ENCODE results near the gene CCDC43.
"Not testable (repeated sequence)": the region's sequence is repeated elsewhere in the genome, so short reads cannot be mapped to it uniquely, and the experiment has no call there.

CCDC43 gene

DNA sequence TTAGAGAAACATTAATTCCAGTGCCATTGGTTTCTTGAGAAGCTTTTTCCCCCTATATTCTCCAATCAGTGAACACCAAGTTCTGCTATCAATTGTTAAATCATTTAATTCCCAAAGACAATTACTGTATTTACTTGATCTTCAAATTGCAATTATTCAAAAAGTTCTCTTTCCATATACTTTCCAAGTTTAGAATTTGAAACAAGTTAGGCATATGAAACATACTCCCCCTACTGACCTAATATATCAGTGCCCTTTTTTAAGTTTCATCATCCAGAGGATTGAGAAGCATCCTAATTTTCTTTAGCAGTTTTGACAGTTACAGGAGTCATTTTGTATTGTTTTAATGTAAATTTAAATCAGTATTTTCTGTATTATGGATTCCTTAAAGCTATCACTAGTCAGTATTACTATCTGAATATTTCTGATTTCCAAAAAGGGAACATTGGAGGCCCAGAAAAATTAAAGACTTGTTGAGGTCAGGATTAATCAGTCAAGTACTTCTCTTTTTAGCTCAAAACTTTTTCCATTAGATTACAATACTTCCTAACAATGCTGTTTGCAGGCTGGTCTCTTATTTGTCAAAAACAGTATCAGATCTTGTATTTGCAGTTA lies 17.0 kb downstream of the CCDC43 start:
- no peak for DNase-seq (ENCODE audit: low spot score)

DNA sequence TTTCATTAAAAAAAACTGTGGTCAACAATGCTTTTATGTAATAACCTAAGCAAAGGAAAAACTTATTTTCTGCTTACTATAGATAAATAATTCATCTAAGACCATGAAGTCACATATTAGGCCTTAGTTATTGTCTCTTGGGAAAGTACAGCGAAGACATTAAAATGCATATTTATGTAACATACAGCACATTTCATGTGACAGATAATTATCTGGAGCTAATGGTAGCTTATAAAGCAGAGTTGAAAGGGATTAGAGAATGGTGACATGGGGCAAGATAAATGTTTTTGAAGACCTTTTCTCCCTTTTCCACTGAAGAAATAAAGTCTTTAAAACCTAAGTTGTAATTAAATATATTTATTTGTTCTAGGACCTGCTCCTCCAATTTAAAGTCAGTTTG lies 23.6 kb downstream of the CCDC43 start:
- DNase-seq (ENCODE audit: low spot score), result no peak

DNA sequence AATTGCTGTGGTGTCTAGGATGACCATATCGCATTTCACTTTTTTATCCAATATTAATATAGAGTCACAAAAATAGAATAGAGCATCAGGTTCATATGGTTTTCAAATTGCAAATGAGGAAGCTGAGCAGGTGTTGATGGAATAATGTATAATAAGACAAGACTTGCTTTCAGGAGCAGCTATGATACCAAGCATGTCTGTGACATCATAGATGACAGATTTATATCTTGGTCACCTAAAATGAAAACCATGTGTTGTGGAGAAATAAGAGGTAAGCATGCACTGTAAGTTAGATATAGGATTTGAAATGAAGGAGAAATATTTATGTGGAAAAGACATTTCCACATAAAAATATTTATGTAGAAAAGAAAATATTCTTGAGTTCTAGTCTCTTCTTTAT lies 24.7 kb downstream of the CCDC43 start:
- DNase-seq (ENCODE audit: low spot score), result no peak

GRCh38 chr17:44663095-44663494 lies 26.5 kb downstream of the CCDC43 start:
- no peak for DNase-seq (ENCODE audit: low spot score)

GRCh38 chr17:44661835-44662234 lies 27.7 kb downstream of the CCDC43 start:
- no peak for DNase-seq (ENCODE audit: low spot score)

DNA sequence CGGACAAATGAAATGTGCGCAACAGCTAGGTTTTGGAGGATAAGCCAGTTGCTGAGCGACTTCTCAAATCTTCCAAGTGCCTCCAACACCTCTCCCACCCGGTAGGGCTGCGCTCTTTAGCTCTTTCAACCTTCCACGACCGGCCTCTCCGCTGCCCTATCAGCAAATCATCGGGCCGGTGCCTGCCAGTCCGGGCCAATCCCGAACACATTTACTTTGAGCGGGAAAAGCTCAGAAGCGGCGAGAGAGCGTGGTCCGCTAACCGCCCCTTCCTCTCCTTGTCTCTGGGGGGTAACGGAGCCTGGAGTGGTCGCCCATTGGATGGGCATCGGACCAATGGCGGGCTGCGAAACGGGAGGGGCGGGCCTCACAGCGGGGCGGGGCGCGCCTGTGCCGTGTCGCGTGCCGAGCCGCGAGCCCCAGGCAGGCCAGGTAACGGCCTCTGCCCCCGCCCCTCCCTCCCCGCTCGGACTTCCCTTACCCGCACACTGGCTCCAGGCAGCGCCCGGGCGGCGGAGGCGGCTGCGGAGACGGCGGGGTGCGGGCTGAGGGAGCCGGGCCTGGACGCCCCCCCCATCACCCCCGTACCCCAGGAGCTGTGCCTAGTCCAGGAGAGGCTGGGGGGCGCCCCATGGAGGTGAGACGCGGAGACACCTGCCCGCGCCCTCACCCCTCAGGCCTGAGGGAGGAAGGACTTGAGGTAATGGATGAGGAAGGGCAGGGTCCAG lies 33.4 kb downstream of the CCDC43 start, which contains the start of gene MEIOC:
Gene MEIOC (plus strand): TSS at position 486 of the 728 bp plus-strand sequence. CDS start 146 bp downstream, at position 632.
- peak; percentile 82 for DNase-seq (ENCODE audit: low spot score)

DNA sequence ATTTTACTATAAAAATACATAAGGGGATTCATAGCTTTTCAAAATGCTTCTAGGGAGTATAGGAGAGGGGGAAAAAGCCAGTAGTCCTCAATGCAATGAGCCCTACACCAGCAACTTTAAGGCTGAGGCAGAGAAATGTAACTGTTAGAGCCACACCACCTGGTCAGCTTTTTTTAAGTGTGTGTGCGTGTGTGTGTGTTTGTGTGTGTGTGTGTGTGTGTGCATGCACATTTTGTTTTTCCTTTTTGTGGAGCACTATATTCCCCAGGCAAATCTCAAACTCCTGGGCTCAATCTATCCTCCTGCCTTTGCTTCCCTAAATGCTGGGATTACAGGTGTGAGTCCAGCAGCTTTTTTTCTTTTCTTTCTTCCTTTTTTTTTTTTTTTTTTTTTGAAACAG lies 35.6 kb downstream of the CCDC43 start:
- no peak for DNase-seq (ENCODE audit: low spot score)

DNA sequence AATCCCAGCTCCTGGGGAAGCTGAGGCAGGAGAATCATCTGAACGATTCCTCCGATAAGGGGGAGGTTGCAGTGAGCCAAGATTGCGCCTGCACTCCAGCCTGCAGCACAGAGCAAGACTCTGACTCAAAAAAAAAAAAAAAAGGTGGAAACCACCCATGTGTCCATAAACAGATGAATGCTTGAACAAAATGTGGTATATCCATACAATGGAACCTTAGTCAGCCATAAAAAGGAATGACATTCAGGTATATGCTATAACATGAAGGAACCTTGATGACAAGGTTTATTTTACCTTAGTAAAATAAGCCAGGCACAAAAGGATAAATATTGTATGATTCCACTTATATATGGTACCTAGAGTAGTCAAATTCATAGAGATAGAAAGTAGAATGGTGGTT lies 36.2 kb downstream of the CCDC43 start:
- DNase-seq (ENCODE audit: low spot score), result no peak

GRCh38 chr17:44652727-44653126 lies 36.8 kb downstream of the CCDC43 start:
- no peak for DNase-seq (ENCODE audit: low spot score)

- DNase-seq (ENCODE audit: low spot score), result no peak
These were observed 38.3 kb downstream of the CCDC43 start for GRCh38 chr17:44651228-44651627.

- no peak for DNase-seq (ENCODE audit: low spot score)
These were observed 40.6 kb downstream of the CCDC43 start for GRCh38 chr17:44648963-44649362.

GRCh38 chr17:44647736-44648135 lies 41.8 kb downstream of the CCDC43 start:
- no peak for DNase-seq (ENCODE audit: low spot score)

GRCh38 chr17:44646280-44646679 lies 43.3 kb downstream of the CCDC43 start:
- DNase-seq (ENCODE audit: low spot score), result no peak

- no peak for DNase-seq (ENCODE audit: low spot score)
These were observed 44.2 kb downstream of the CCDC43 start for GRCh38 chr17:44645341-44645740.

- DNase-seq (ENCODE audit: low spot score), result no peak
These were observed 46.7 kb downstream of the CCDC43 start for GRCh38 chr17:44642834-44643233.

GRCh38 chr17:44637066-44637465 lies 52.5 kb downstream of the CCDC43 start:
- DNase-seq (ENCODE audit: low spot score), result no peak

GRCh38 chr17:44636562-44636961 lies 53.0 kb downstream of the CCDC43 start:
- no peak for DNase-seq (ENCODE audit: low spot score)

DNA sequence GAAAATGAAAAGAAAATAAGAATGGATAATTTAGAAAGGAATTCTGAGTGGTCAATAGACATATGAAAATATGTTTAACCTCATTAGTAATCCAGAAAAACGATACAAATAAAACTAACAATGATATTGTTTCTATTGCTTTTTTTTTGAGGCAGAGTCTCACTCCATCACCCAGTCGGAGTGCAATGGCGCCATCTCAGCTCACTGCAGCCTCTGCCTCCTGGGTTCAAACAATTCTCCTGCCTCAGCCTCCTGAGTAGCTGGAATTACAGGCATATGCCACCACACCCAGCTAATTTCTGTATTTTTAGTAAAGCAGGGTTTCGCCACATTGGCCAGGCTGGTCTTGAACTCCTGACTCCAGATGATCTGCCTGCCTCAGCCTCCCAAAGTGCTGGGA lies 55.2 kb downstream of the CCDC43 start:
- not testable (repeated sequence) for DNase-seq (ENCODE audit: low spot score)

DNA sequence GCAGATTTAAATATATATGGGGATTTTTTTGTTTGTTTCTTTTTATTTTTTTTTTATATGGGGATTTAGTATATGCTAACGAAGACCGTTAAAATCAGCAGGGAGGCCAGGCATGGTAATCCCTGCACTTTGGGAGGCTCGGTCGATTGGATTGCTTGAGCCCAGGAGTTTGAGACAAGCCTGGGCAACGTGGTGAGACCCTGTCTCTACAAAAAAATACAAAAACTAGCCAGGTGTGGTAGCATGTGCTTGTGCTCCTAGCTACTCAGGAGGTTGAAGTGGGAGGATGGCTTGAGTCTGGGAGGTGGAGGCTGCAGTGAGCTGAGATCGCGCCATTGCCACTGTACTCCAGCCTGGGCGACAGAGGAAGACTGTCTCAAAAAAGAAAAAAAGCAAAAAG lies 55.6 kb downstream of the CCDC43 start:
- no peak for DNase-seq (ENCODE audit: low spot score)

DNA sequence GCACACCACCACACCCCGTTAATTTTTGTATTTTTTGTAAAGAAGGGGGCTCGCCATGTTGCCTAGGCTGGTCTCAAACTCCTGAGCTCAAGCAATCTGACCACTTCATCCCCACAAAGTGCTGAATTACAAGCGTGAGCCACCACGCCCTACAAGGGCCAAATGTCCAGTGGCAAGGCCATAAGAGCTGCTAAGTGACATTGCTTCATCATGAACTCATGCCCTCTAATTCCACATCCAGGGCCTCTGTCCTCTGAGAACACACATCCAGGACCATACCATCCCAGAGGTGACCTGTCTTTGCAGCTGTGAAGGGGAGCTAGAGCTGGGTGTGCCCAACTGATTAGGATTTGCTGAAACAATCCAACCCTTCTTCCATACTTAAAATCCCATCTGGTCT lies 58.9 kb downstream of the CCDC43 start:
- no peak for DNase-seq (ENCODE audit: low spot score)

DNA sequence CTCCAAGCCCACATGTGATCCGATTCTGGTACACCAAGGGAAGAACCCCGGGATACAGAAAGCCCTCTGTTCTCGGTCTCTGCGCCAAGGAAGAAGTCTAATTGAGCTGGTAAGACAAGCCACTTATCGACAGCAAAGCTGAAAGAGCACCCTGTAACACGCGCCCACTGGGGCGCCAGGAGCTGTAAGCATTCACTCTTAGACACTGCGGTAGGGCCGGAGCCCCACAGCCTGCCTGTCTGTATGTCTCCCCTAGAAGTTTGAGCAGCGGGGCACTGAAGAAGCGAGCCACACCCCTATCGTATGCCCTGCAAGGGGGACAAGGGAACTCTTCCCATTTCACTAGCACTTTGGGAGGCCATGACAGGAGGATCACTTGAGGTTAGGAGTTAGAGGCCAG lies 60.3 kb downstream of the CCDC43 start:
- DNase-seq (ENCODE audit: low spot score), result no peak

DNA sequence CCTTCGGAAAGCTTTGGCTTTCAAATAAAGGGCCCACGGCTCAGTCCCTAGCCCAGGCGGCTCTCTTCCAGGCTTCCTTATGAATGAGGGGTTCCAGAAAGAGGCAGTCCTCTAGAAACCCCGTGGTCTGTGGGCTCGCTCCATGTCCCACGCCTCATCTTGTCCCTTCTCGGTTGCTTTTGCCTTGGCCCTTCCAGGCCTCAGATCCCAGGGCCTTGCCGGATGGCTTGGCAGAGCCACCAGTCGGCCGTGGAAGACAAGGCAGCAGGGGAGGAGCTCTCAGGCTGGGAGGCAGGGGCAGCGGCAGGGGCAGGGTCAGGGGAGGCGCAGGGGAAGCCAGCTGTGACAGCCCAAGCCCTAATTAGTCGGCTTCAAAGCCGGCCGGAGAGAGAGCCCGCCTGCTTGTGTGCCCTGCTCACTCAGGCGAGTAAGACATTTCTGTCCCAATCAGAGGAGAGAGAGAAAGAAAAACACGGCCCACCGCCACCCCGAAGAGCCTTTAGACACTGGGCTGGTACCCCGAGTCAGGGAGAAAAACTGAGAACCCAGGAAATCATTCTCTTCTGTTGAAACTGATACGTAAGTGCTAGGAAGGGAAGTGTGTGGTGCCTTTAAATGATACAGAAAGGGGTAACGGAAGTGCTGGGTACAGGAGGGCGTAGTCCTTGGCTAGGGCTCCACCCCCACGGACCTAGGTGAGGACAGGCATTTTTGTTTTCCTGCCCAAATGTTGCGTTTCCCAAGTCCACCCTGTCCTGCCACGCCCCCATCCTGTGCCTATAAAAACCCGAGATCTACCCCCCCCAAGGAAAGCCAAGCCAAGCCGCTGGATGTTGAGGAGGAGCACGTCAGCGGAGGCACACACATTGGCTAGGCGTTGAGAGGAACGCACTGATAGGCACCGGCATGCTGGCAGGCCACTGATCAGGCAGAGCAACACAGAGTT lies 61.1 kb downstream of the CCDC43 start:
- DNase-seq (ENCODE audit: low spot score), result peak; percentile 48

All from D341Med (cell line).